ENCODE measurements around the gene MYOCOS.
"Not testable (repeated sequence)": the region's sequence is repeated elsewhere in the genome, so short reads cannot be mapped to it uniquely, and the experiment has no call there.

GRCh38 chr1:171600310-171600709 is 21.7 kb upstream of the MYOCOS start:
- TF ChIP-seq CTCF, POLR2A (IDR thresholded peaks at IDR 0.05): not testable (repeated sequence)
